ENCODE measurements around the gene KCNH8.

DNA sequence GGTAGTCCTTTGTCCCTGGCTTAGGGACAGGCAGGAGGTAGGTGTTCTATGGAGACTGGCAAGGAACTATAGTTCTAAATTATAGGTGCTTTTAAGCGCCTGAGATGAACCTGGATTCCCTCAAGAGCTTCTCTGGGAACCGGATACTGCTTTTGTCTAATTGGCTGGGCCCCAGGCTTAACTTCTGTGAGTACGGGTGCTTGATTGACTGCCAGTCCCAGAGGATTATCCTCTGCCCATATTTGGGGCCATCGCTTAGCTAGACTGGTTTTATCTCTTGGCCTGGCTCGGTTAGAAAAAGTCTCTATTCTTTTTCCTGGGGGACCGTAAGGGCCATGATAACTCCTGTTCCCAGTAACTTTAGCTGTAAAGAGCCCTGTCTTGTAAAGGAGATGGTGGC, 339.1 kb downstream of the KCNH8 start:
- no peak for TF ChIP-seq CTCF (IDR thresholded peaks at IDR 0.05; ENCODE audit: poor library complexity, severe bottlenecking)
- TF ChIP-seq EZH2 (IDR thresholded peaks at IDR 0.05; ENCODE audit: borderline replicate concordance, insufficient read depth, low read length, poor library complexity, severe bottlenecking): no peak
- TF ChIP-seq RAD21 (conservative IDR thresholded peaks at IDR 0.05): no peak
